Upper lobe of left lung (tissue), 4 donors: Measurements from ENCODE around the gene MARS1.

Source experiments
- POLR2A ChIP-seq, 4 donors: fragments of 450-650 bp; IDR thresholded peaks; one replicate each; pipeline ENCODE4 v1.5.1; 2016 to 2017; ENCODE audit warnings: antibody characterized with exemption in 4 of 4, mild to moderate bottlenecking in 2 of 4
- POLR2AphosphoS5 ChIP-seq, 2 donors: sonication (generic); formaldehyde crosslinking; IDR thresholded peaks; one replicate each; pipeline ENCODE4 v1.5.1; 2017; ENCODE audit warnings: antibody characterized with exemption in 2 of 2

DNA sequence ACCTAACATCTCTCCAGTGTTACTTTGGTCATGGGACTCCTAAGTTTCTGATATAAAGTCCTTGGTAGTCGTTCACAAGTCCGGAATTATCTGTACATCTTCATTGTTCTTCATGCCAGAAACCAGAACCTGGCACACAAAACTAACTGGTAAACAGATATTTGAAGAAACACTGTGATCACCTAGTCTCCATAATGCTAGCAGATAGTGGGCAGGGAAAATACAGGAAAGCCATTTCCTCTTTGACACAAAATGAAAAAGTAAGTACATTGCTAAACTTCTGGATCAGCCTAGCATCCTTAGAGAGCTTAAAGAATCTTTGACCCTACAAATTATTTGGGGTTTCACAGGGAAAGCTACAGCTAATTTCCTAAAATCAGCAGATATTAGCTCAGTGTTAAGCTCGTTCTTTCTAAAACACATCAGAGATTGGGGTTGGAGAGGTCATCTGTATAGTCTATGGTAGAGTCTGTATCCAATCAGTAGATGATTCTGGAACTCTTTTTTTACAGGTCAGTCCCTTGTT lies 27.6 kb downstream of the MARS1 start:
- TF ChIP-seq POLR2AphosphoS5 (IDR thresholded peaks at IDR 0.05) (no peak), POLR2A (IDR thresholded peaks at IDR 0.05) (no peak)
